OCI-LY3 (cell line): ENCODE measurements around the gene TMEM242.

Source experiments
- EZH2phosphoT487 ChIP-seq: fragments of 200-600 bp; shearing (Covaris generic); IDR thresholded peaks from 2 replicates; pipeline ENCODE4 v1.6.1; 2018; ENCODE audit warnings: antibody characterized with exemption, mixed run types, low read depth
- TF ChIP-seq, protein P1 (sequence below): fragments of 200-600, 300-600 bp; sonication (generic); IDR thresholded peaks from 2 replicates; pipeline ENCODE4 v1.5.1; 2014; ENCODE audit warnings: antibody characterized with exemption, low read length, low read depth

DNA sequence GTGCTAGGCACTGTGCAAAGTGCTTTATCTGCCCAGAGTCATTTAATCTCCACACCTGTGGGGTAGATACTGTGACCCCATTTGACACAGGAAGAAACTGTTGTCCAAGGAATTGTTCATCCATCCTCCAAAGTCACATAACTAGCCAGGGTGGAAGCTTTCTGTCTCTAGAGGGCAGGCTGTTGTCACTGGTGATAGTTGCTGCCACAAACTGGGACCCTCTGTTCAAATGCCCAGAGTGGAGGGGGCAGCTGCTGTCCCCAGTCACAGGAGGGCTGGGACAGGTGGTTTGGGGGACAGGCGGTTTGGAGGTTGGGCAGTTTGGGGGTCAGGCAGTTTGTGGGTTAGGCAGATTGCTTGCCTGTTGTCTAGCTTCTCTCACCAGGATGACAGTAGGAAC is 16.1 kb upstream of the TMEM242 start:
- TF ChIP-seq, protein P1, sequence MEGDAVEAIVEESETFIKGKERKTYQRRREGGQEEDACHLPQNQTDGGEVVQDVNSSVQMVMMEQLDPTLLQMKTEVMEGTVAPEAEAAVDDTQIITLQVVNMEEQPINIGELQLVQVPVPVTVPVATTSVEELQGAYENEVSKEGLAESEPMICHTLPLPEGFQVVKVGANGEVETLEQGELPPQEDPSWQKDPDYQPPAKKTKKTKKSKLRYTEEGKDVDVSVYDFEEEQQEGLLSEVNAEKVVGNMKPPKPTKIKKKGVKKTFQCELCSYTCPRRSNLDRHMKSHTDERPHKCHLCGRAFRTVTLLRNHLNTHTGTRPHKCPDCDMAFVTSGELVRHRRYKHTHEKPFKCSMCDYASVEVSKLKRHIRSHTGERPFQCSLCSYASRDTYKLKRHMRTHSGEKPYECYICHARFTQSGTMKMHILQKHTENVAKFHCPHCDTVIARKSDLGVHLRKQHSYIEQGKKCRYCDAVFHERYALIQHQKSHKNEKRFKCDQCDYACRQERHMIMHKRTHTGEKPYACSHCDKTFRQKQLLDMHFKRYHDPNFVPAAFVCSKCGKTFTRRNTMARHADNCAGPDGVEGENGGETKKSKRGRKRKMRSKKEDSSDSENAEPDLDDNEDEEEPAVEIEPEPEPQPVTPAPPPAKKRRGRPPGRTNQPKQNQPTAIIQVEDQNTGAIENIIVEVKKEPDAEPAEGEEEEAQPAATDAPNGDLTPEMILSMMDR = peak; percentile 45
- no peak for TF ChIP-seq EZH2phosphoT487
